NCI-H226 (cell line): ENCODE data around the gene RXRG.

Source experiments
- DNase-seq: peaks from one replicate; pipeline ENCODE4 v3.0.0-alpha.2; 2015

Gene RXRG

DNA sequence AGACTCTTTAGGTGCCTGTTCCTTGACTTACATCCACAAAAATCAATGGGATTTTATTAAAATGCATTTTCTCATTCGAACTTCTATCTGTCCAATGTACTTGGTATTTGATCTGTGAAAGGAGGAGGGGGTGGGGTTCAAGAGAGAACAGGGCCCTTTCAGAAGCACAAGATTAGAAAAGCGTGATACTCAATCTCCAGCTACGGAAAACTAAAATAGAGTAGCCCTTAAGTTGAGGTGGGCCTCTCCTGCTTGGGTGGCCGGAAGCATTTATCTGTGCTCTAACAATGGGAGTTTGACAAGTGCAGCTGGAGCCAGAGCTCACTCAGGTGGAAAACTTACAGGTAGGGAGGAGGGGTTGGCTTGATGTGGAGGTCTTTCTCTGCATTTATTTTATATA lies 462 bp upstream of the RXRG start:
- DNase-seq, result no peak

DNA sequence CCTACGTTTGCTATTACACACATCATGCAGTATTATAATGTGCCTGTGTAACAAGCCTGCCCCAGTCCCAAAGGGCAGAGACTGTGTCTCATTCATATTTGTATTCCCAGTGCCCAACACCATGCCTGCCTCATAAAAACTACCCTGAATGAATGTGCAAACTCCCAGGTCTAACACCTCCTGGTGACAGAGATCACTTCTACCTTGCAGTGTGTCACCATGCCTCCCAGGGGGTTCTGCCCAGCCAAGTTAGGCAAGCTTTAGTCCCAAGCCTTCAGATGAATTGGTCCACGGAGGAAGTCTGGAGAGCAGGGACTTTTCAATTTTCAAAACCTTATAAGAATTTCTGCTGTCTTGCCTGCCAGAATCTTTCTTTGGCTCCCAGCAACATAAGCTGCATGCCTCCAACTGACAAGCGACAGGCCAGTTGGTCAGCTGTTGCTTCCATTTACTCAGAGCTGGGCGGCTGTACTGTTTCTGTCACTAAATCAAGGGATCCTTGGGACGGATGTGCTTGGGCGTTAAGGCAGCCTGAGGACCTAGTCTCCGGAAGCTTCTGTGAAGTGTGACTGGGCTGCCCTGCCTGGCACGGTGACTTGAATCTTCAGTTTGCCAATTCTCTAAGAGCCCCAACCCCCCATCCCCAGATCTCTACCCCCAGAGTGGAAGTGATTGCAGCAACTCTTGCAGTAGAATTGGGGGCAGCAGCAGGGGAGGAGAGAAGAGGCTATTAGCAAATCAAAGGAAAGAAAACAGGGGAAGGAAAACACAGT lies 1.2 kb downstream of the RXRG start:
- DNase-seq, result no peak

DNA sequence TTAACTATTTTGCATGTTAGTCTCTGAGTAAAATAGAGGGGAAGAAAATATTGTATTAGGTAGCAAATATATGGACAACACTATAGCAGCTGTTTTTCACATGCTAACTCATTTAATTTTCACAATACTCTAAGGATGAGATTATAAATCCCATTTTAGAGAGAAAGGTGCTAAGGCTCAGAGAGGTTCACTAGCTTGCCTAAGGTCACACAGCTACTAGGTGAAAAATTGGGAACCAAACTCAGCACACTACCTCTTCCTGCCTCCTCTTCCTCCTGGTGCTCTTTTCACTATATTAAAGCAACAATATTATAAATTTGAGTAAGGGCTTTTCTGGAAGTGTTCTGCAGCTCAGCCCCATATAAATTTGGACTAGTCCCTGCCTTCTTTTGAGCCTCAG lies 2.3 kb downstream of the RXRG start:
- DNase-seq, result no peak

DNA sequence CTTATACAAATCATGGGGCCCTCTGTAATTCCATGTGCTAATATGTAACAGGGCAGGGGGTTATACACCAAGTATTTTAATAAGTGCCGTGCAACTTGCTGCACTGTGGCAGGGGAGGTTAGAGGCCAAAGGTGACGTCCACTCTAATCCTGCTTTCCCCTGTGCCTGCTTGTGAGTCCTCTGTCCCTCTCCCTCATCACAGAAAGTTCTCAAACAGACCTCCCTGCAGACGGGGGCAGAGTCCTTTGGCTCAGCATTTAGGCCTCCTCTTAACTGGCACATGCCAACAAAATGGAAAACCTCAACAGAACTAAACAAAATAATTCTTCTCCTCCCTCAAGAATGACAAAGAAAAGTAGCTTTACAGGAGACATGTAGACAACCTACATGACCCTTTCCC lies 2.9 kb downstream of the RXRG start:
- DNase-seq, result no peak

DNA sequence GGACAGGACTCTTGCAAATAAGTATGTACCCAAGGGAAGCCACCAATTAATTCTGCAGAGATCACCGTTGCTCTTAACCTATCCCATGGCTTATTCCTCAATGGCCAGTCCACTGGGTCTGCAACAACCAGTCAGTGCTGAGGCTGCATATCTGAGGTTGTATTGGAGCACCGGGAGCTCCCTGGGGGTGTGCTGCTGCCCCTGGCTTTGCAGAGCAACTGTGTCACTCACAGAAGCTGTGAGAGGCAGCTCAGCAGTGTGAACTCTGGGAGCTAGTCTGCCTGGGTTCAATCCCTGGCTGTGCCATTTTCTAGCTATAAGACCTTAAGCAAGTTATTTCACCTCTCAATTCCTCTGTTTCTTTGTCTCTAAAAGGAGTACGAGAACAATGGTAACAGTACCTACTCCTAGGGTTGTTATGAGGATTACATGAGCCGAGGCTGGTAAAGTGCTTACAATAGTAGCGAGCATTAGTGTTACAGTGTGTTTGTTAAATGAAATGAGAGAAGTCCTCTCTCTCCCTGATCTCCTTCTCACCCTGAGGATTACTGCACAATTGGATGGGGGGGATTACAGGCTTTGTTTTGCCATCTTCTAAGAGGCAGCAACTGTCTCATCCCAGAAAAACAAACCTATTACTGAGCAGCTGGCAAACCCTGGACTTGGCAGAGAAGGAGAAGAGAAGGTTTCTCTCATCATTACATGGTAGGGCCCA lies 3.6 kb downstream of the RXRG start:
- DNase-seq, result no peak

DNA sequence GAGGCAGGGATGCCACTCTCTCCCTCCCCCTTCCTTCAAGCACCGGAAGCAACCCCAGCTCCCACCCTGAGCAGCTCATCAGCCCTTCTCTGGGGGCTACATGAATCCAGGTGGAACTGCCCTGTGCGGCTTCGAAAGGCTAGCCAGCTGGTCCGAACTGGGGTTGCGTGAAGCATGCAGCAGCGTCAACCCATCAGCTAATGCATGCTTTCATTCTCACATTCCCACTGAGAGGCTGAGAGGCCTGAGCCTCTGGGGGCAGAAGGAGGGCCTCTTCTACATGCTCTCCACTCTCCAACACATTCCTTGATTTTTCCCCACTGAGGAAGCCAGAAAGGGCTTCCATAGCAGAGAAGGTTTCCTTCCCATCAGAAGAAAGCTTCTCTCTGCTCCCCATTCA lies 5.6 kb downstream of the RXRG start:
- no peak for DNase-seq

DNA sequence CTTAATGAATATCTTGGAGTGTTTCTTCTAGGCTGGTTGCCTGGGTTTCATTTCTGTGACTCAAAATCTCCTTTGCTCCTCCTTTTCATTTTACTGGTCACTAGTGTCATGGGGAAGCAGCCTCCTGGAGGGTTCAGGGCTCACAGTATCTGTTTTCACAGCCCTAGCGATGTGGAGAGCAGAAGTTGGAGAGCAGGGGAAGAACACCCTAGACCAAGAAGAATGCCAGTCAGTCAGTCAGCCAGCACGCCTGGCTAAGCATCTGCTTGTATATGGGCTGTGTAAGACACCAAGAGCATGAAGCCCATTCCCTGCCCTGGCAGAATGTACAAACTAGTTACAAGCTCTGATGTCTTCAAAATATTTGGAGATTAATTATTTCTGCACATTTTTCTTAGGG lies 7.9 kb downstream of the RXRG start:
- DNase-seq, result no peak

DNA sequence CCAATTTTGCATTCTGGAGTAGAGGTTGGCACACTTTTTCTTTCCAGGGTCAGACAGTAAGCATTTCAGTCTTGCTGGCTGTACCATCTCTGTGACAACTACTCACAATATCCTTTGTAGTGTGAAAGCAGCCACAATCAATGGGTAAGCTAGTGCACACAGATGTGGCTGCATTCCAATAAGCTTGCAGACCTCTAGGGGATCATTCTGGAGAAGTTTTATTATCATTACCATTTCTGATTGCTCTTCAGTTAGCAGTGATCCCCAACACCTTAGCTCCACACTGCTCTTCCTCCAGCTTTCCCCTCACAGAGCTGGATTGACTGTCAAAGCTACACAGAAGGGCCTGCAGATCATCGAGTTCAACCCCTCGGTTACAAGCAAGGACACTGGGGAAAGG lies 9.1 kb downstream of the RXRG start:
- DNase-seq, result no peak

DNA sequence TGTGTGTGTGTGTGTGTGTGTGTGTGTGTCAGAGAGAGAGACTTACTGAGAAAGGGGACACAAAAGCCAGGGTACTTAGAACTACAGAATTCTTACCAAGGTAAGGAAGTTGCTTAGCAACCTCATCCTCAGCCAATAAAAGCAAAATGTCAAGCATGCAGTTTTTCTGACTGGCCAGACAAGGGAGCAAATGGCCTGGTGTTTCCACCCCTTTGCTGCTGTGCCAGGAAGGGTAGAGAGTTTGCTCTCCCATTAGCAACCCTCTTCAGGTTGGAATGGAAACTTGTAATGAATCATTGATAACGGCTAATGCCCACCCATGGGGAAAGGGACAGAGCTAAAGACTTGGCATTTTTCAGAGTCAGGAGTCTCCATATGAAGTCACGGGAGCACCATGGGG lies 10.6 kb downstream of the RXRG start:
- no peak for DNase-seq

DNA sequence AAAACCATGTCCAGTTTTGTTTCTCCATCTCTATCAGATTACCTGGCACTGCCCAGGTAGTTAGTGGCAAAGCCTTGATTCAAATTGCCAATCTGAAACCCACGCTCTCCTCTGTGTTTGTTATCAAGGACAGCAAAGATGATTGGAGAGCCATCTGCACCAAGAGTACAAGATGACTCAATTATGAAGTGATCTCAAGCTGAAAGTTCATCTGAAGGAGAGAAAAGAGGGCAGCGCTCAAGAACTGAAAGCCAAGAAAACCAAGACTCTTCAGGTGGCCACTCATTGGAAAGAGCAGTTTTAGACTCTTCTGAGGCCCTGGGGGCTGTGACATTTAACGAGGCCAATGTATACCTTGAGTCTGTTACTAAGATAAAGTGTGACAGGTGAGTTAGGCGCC lies 13.8 kb downstream of the RXRG start:
- no peak for DNase-seq

DNA sequence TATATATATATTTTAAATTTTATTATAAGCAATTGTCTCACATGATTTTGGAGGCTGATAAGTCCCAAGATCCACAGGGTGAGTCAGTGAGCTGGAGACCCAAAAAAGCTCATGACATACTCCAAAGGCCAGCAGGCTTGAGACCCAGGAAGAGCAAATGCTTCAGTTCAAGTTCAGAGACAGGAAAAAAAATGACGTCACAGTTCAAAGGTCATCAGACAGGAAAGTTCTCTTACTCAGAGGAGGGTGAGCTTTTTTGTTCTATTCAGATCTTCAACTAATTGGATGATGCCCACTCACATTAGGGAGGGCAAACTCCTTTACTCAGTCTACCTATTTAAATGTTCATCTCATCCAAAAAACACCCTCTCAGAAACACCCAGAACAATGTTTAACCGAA lies 18.2 kb downstream of the RXRG start:
- no peak for DNase-seq

DNA sequence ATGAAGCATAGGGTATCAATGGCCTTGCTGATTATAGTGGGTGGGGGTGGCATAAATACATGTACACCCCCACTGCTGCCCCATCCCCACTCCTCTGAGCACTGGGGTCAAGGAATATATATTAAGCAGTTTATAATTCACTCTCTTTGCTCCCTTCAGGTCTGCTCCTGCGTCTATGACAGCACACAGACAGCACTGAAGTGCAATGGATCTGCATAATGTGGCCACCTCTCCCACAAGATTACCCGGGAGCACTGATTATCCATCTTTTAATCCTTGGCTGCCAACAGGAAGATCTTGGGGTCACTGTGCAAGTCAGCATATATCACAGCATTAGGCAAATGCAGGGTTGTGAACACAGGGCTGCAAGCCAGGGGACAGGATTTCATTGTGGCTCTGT lies 19.3 kb downstream of the RXRG start:
- no peak for DNase-seq

DNA sequence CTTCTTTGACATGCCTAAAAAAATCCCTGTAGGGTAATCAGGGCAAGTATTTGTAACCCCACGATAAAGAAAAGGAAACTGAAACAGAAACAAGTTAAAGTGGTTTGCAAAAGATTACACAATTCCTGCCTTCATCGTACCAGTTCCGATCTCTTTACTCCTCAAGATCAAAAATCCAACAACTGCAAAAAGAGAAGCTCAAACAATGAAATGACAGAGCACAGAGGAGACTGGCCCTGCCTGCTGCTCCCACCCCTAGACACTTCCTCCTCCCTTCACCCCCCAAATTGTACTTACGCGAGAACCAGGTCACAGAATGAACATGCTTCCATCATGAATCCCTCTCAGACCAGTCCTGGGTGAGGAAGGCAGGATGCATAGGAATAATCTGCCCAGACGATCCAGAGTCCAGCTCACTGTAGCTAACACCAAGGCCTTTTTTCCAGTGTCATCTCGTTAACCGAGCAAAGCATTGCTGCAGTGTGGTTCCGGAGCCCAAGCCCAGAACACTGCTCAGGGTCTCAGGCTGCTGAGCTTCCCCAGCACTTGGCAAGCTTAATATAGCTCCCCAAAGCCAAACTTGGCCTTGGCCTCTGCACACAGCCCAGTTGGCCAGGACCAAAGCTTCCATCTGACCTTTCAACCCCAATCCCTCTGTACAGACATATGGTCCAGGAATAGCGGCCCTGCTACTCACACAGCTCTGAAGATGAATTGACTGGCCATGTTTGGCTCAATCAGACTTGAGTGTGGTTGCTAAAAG lies 20.3 kb downstream of the RXRG start:
- DNase-seq, result no peak

DNA sequence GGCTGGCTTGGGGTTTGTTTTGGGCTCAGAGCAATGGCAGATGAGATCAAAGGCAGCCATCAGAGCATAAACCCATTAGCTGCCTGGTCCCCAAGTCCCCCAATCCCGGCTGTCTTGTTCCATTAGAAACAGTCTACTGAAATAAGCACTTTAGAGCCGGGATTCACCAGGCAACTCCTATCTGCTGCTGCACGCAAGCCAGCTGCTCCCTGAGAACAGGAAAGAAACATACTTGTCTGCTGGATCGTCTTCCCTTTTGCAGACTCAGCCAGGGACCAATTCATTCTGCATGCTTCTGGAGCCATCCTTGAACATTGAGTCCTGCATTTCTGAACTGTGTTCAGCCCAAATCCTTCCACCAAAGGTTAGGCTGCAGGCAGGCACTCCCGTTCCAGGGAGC lies 21.8 kb downstream of the RXRG start:
- no peak for DNase-seq

DNA sequence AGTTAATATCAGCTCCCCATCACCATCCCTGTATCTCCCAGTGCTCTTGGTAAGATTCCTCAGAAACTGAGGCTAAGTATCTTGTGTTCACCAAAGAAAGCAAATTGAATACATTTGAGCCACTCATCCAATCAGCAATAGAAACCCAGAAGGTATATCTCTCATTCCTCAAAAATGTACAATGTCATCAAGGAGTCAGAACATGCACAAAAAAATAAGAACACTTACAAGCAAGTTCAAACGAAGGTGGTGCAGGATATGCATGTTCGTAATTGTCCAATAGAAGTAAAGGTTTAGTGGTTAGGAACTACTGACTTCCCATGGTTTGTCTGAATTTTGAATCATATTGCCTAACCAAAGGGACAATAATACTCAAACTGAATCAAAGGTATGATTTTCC lies 24.3 kb downstream of the RXRG start:
- no peak for DNase-seq

DNA sequence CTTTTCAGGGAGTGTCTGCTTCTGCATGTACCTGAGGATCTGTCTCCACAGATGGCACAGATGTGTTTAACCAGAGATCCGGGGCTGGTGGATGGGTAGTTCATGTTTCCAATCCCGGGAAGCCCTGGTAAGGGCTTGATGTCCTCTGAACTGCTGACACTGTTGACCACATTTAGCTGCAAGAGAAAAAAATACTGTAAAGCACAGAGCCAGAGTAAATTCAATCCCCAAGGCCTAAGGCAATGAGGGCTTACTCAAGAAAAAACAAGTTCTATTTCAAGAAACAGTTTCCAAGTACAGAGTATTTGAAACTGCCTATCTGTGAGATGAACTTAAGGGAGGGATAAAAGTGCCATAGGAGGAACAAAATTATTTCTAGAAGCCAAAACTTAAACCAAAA lies 25.1 kb downstream of the RXRG start:
- DNase-seq, result no peak

DNA sequence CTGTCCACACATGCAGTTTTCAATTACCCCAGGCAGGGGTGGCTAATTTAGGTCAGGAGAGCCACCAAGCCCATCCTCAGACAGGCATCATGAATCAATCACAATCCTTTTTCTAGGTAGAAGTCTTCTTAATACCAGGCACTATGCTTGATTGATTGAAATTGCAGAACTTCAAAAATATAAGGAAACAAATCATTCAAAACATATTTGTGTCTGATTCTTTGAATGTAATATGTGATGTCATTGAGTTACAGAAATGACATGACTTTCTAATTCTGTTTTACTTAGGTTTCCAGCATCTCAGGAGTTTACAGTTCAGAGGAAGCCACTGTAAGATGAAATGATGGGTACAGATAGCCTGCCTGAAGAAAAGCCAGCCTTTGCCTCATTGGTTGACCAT lies 26.7 kb downstream of the RXRG start:
- DNase-seq, result no peak

DNA sequence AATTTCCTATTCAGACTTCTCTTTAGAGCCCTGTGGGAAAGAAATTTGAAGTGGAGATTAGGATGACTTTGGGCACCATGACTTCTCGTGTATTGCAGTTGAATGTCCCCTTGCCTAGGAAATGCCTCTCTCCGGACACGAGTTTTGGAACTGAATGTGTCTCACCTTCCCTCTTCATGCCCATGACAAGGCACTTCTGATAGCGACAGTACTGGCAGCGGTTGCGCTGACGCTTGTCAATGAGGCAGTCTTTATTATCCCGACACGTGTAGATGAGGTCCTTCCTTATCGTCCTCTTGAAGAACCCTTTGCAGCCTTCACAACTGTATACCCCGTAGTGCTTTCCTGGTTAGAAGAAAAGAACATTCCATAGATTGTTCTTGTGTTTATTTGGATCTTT lies 28.1 kb downstream of the RXRG start:
- no peak for DNase-seq

DNA sequence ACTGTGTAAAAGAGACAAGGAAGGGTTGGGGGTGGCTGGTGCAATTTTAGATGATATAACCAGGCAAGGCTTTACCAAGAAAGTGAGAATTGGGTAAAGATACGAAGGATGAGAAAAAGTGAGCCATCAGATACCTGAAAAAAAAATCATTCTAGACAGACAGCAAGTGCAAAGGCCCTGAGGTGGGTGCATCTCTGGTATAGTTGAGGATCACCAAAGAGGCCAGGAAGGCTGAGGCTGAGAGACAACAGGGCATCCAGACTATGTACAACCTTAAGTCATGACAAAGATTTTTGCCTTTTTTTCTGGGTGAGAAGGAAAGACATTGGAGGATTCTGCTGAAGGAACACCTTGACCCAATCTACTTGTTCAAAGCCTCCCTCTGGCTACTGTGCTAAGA lies 29.9 kb downstream of the RXRG start:
- DNase-seq, result no peak

DNA sequence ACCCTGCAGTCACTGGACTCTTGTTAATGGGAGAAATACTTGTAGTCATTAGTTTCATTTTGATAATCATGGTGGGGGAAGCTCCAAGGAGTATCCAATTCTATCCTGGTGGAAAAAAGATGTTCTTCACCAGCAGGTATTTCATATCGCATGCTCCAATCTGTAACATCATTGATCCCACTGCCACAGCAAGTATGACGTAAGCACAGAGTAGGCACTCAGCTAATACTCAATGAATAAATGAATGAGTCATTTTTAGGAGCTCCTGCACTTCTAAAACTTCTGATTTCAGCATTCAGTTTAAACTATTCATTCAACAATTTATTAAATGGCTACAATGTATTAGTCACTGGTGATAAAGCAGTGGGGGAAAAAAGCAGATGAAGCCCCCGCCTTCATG lies 30.3 kb downstream of the RXRG start:
- no peak for DNase-seq

DNA sequence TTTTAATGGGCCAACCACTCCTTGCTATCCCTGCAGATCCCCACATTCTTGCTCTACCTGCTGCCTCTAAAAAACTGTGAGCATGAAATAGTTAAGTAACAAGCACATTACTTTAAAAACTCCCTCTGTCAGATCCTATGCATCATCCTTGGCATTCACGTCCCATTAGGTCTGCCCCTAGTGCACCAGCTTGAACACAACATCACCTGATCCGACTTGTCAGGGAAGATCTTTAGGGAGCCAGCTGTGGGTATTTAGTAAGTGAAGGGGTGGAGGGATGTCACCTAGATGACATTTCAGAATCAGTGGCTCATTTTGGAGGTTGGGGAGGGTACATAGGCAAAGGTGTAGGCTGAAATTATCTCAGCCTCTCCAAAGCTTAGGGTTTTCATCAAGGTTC lies 33.5 kb downstream of the RXRG start:
- no peak for DNase-seq

DNA sequence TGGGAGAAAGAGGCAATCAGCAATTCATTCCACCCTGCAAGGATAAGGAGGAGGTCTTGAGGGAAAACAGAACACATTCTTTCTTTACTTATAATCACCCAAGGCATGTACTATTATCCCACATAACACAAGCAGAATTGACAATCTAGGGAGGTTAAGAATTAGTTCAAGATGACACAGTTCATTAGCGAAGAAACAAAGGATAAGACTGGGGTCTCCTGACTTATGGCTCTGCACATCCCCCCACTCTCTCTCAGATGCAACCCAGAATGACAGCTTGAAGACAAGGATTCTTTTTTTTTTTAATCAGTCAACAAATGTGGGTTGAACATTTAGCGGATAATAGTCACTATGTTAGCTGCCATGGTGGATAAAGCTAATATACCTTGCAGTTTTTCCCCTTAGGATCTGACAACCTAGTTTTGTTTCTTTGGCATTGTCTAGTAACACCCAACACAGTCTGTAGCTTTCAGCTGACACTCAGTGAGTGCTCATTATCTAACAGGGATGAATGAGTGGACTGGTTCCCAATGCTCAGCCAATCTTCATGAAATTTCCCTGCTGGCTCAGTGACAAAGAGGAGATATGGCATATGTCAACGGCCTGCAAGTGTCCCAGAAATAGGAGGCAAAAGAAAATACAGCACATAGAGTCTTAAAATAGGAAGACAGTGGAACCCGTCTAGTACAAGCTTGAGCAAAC lies 35.1 kb downstream of the RXRG start:
- DNase-seq, result no peak

DNA sequence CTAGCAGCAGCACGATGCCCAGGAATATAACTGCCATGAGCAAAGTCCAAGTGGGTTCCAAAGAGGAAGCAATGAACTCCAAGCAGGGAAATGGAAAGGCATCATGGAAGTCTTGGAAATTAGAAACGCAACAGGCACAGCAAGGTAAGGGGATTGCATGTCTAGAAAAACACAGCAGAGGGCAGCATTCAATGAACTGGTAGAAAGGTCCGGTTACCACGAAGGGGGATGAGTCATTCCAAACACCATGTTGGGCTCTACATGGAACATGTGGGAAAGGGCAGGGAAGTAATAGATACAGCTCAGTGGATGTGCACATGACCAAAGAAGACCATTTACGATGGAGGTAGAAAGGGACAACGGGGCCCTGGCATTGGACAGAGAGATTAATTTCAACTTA lies 36.4 kb downstream of the RXRG start:
- peak; percentile 9 for DNase-seq

DNA sequence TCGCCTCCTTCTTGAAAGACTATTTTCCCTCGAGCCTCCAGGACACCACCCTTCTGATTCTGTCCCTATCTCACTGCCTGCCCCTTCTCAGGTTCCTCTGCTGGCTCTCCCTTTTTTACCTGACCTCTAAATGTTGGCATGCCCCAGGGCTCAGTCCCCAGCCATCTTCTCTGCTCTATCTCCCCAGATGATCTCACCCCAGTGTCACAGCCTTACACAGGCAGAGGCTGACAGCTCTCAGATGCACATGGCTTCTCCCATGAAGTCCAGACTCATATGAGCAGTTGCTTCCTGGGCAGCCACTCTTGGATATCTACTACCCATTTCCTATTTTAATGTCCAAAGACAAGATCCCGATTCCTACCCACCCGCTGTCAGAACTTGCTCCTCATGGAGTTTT lies 37.5 kb downstream of the RXRG start:
- DNase-seq, result no peak
